A673 (cell line): ENCODE data around the gene CAVIN4. TPM values are rescaled to one million over a fixed set of nuclear protein-coding genes. Genes with fewer than 3 reads are reported as not detected.

Experiments used
- BruUV-seq: library from RNA; stranded (reverse); fragments of 400-500 nt; replicated peaks from 2 replicates; lab custom pipeline; 2021; lab: Mats Ljungman, UMichigan
- CTCF ChIA-PET: fragments of 300-600 bp; sonication (Branson Sonifier 250); formaldehyde crosslinking; loops from one replicate; lab custom pipeline; 2022; ENCODE audit warnings: antibody characterized with exemption; lab: Charles Lee
- POLR2A ChIA-PET: fragments of 300-600 bp; sonication (Branson Sonifier 250); formaldehyde crosslinking; loops from one replicate; lab custom pipeline; 2022; ENCODE audit warnings: antibody characterized with exemption; ENCODE audit not compliant: low non-redundant PET; lab: Charles Lee
- DNase-seq: peaks from one replicate; pipeline ENCODE4 v3.0.0-alpha.2; 2015; ENCODE audit warnings: low spot score
- H3K27ac ChIP-seq: fragments of 200-600 bp; sonication (generic); 2 replicates; pipeline ENCODE4 v1.5.1; 2016; ENCODE audit warnings: mixed run types, low read depth, mild to moderate bottlenecking, mixed read lengths, antibody characterized with exemption, low read length; ENCODE audit not compliant: poor library complexity, severe bottlenecking
- H3K27me3 ChIP-seq: fragments of 200-600 bp; sonication (generic); replicated peaks from 2 replicates; pipeline ENCODE4 v1.6.1; 2017; ENCODE audit warnings: mixed run types, low read depth, mild to moderate bottlenecking, mixed read lengths, antibody characterized with exemption, low read length; ENCODE audit not compliant: insufficient read depth, poor library complexity
- H3K36me3 ChIP-seq: fragments of 200-600 bp; sonication (generic); 2 replicates; pipeline ENCODE4 v1.6.1; 2016; ENCODE audit warnings: mixed run types, mild to moderate bottlenecking, mixed read lengths, antibody characterized with exemption, low read length; ENCODE audit not compliant: insufficient read depth, poor library complexity, severe bottlenecking
- H3K4me1 ChIP-seq: fragments of 200-600 bp; sonication (generic); 2 replicates; pipeline ENCODE4 v1.6.1; 2017; ENCODE audit warnings: mixed run types, mild to moderate bottlenecking, mixed read lengths, antibody characterized with exemption, low read length; ENCODE audit not compliant: insufficient read depth, poor library complexity, severe bottlenecking
- H3K4me3 ChIP-seq: fragments of 200-600 bp; sonication (generic); 2 replicates; pipeline ENCODE4 v1.5.1; 2016; ENCODE audit warnings: low read depth, mixed run types, mild to moderate bottlenecking, mixed read lengths, low read length; ENCODE audit not compliant: poor library complexity, severe bottlenecking
- H3K9me3 ChIP-seq: fragments of 200-600 bp; sonication (generic); 2 replicates; pipeline ENCODE4 v1.6.1; 2016; ENCODE audit warnings: mixed run types, low read depth, mild to moderate bottlenecking, mixed read lengths, antibody characterized with exemption, low read length; ENCODE audit not compliant: poor library complexity, severe bottlenecking
- CTCF ChIP-seq: fragments of 300-800, 200-600 bp; sonication (generic); conservative IDR thresholded peaks from 2 replicates; pipeline ENCODE4 v1.5.1; 2017; ENCODE audit warnings: low read depth, mild to moderate bottlenecking, antibody characterized with exemption, low read length, moderate library complexity, mixed read lengths
- EZH2 ChIP-seq: fragments of 200-600 bp; sonication (generic); IDR thresholded peaks from 2 replicates; pipeline ENCODE4 v1.6.1; 2017; ENCODE audit warnings: borderline replicate concordance, low read depth, mild to moderate bottlenecking, mixed read lengths, antibody characterized with exemption, low read length; ENCODE audit not compliant: poor library complexity, severe bottlenecking
- intact Hi-C: fragments of 100-400 bp; cut with micrococcal nuclease; formaldehyde crosslinking; loops from one replicate; pipeline ENCODE4 v1.10.0; 2022; ENCODE audit not compliant: unreplicated experiment
- total RNA-seq: library from RNA; stranded (reverse); gene quantifications from 2 replicates; pipeline ENCODE4 v1.2.3, GENCODE V29; 2021

CAVIN4 gene
- total RNA-seq, 1 experiment from 2014 or later: 5.0 TPM

GRCh38 chr9:100619665-100620064 lies 41.8 kb downstream of the CAVIN4 start:
- intact Hi-C loops: no loop called here
- H3K4me3 ChIP-seq: no peak overlapping the region
- no peak overlapping the region for H3K27ac ChIP-seq
- TF ChIP-seq CTCF (no peak), EZH2 (no peak)
- H3K27me3 ChIP-seq: no peaks in the 10 kb centered on the region
- DNase-seq: no peak
- no peaks in the 10 kb centered on the region for H3K36me3 ChIP-seq
- POLR2A ChIA-PET: no interaction called here
- no peaks in the 10 kb centered on the region for H3K4me1 ChIP-seq
- CTCF ChIA-PET: no interaction called here
- no peaks in the 10 kb centered on the region for H3K9me3 ChIP-seq
- BruUV-seq: no TSS peak

GRCh38 chr9:100623969-100624368 lies 46.1 kb downstream of the CAVIN4 start:
- ChIA-PET POLR2A (no interaction called here), CTCF (no interaction called here)
- no peak overlapping the region for H3K27ac ChIP-seq
- no peak overlapping the region for H3K4me3 ChIP-seq
- no peaks in the 10 kb centered on the region for H3K4me1 ChIP-seq
- no TSS peak for BruUV-seq
- no peak for DNase-seq
- intact Hi-C loops: no loop called here
- no peaks in the 10 kb centered on the region for H3K9me3 ChIP-seq
- peaks cover 3% of the 10 kb centered on the region for H3K27me3 ChIP-seq
- H3K36me3 ChIP-seq: no peaks in the 10 kb centered on the region
- TF ChIP-seq EZH2 (no peak), CTCF (no peak)

GRCh38 chr9:100626949-100627348 lies 49.1 kb downstream of the CAVIN4 start:
- Histone ChIP-seq H3K9me3 (no peaks in the 10 kb centered on the region), H3K4me3 (no peak overlapping the region), H3K36me3 (no peaks in the 10 kb centered on the region), H3K4me1 (no peaks in the 10 kb centered on the region), H3K27ac (no peak overlapping the region), H3K27me3 (peaks cover 27% of the 10 kb centered on the region)
- no TSS peak for BruUV-seq
- no peak for DNase-seq
- no peak for TF ChIP-seq CTCF
- no peak for TF ChIP-seq EZH2
- ChIA-PET POLR2A (no interaction called here), CTCF (no interaction called here)
- intact Hi-C loops: no loop called here
